Measurements from ENCODE around the gene ZNF689. TPM values are rescaled to one million over a fixed set of nuclear protein-coding genes. Genes with fewer than 3 reads are reported as not detected.
A peak's percentile ranks its signal among the peaks of the same experiment; 100 is the strongest.
"Not testable (repeated sequence)": the region's sequence is repeated elsewhere in the genome, so short reads cannot be mapped to it uniquely, and the experiment has no call there.

The ZNF689 gene
- total RNA-seq, 1 donor from 2014 or later: 10.2 TPM

DNA sequence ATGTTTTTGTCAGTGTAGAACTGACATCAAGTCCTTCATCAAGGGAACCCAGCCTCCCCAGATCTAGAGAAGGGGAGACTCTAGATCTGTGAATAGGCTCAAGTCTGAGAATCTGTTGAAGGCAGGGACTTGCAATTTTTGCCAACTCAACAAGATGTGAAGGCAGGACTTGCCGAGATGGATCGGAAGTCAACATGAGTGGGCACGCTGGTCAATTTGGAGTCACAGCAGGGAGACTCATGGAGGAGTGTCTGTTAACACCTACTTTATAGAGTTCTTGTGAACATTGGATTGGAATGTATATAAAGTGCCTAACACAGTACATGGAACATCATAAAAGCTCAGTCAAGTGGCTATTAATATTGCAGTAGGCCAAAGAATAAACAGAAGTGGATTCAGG, 10.0 kb downstream of the ZNF689 start:
- no peak for DNase-seq (ENCODE audit: low spot score)

DNA sequence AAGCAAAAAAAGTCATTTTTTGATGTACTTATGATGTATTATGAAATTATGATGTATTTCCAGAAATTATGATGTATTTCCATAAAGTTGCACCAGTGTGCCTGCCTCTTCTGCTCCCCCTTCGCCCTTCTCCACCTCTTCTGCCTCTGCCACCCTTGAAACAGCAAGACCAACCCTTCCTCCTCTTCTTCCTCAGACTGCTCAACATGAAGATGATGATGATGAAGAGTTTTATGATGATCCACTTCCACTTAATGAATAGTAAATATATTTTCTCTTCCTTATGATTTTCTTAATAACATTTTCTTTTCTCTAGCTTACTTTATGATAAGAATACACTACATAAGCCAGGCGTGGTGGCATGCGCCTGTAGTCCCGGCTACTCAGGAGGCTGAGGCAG, 17.3 kb downstream of the ZNF689 start:
- no peak for DNase-seq (ENCODE audit: low spot score)

DNA sequence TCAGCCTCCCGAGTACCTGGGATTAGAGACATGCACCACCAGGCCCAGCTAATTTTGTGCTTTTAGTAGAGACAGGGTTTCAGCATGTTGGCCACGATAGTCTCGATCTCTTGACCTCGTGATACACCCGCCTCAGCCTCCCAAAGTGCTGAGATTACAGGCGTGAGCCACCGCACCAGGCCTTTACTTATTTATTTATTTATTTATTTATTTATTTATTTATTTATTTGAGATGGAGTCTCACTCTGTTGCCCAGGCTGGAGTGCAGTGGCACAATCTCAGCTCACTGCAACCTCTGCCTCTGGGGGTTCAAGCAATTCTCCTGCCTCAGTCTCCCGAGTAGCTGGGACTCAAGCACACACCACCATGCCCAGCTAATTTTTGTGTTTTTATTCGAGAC, 19.3 kb downstream of the ZNF689 start:
- DNase-seq (ENCODE audit: low spot score): not testable (repeated sequence)

DNA sequence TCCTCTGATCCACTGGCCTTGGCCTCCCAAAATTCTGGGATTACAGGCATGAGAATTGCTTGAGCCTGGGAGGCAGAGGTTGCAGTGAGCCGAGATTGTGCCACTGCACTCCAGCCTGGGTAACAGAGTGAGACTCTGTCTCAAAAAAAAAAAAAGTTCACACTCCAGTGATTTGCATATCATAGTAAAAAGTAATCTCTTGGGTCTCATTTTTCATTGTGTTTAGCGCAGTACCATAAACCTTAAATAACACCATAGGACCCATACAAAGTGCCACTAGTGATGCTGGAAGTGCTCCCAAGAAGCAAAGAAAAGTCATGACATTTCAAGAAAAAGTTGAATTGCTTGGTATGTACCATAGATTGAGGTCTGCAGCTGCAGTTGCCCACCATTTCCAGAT, 20.6 kb downstream of the ZNF689 start:
- not testable (repeated sequence) for DNase-seq (ENCODE audit: low spot score)

DNA sequence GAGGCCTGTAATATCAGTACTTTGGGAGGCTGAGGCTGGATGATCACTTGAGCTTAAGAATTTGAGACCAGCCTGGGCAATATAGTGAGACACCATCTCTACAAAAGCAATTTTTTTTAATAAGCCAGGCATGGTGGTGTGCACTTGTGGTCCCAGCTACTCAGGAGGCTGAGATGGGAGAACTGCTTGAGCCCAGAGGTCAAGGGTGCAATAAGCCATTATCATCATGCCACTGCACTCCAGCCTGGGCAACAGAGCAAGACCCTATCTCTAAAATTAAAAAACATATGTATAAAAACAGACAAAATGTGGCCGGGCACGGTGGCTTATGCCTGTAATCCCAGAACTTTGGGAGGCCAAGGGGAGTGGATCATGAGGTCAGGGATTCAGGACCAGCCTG, 21.5 kb downstream of the ZNF689 start:
- no peak for DNase-seq (ENCODE audit: low spot score)

DNA sequence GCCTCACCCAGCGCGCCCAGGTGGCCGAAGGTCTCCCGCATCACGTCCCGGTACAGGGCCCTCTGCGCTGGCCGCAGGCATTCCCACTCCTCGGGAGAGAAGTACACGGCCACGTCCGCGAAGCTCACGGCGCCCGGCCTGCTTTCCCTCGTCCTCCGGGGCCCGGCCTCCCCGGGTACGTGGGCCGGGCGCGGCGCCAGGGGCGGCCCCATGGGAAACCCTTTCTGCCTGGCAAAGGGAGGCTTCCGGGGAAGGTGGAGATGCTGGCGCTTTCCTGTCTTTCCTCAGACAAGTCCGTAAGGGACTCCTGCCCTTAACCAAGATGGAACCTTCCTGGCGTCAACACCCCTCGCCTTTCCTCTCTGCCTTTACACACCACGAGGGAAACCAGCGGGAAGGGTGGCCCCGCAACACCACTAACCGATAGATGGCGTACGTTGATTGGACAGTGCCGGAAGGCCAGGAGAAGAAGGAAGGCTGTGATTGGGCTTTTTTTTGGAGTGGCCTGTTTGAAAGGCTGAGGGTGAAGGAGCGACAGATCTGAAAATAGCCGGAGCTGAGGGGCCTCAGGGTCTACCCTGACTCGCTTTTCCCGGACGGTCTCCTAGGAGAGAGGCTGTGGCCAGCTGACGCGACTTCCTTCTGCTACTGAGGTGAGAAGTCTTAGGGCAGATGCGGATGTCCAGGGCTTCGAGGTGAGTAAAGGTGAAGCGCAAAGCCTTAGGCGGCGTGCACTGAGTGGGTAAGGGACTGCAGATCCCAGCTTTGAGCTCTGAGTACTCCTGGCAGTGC, 24.6 kb downstream of the ZNF689 start, which contains the start of gene ZNF785:
ZNF785 (minus strand) TSS at position 298 of the 792 bp plus-strand sequence; CDS start at position 212, 86 bp downstream.
- DNase-seq (ENCODE audit: low spot score): peak; percentile 97

DNA sequence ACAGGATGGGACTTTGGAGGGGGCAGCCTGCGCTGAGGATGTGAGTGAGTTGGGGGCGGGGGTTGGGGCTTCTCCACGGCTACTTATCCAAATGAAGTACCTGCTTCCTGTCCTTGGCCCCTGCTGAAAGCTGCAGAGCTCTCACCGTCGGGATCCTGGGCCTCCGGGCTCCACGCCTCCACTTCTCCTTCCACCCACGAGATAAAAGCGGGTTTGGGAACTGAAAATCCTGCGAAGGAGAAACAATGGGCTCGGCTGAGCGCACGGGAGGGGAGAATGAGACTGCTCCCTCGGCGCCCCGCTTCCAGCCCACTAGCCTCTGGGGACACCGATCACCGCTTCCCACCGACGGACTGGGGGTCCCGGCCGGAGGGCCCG, 25.2 kb downstream of the ZNF689 start:
- DNase-seq (ENCODE audit: low spot score): no peak

DNA sequence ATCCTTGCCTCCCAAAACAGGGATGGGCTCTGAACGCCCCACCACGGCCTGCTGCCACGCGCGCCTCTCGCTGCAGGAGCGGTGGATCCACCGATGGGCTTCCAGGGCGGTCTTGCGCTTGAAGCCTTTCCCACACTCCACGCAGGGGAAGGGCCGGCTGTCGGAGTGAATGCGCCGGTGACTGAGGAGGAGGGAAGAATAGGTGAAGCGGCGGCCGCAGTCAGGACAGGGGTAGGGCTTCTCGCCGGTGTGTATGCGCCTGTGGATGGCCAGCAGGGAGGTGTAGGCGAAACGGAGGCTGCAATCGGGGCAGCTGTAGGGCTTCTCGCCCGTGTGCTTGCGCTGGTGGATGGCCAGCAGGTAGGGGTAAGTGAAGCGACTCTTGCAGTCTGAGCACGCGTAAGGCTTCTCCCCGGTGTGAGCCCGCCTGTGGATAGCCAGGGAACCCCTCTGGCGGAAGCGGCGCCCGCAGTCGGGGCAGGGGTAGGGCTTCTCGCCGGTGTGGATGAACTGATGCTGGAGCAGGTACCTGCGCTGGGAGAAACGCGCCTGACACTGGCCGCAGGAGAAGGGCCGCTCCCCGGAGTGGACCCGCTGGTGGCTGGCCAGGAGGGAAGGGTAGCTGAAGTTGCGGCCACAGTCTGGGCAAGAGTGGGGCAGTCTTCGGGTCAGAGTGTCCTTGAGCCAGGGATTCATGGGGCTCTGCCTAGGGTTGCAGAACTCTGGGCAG, 27.4 kb downstream of the ZNF689 start:
- DNase-seq (ENCODE audit: low spot score): no peak

DNA sequence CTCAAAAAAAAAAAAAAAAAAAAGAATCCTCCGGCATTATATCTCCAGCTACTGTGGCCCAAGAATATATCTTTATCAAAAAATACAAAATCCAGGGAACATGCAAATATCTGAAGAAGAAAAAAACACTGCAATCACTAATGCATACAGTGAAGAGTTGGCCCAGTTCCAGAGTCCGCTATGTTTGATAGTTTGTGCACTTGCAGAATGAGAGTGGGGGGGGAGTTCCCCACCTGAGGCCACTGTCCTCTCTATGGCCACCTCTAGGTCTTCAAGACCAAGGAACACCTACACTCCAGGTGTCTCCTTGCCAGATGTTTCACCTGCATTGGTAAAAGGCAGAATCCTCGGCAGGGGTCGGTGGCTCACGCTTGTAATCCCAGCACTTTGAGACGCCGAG, 28.7 kb downstream of the ZNF689 start:
- no peak for DNase-seq (ENCODE audit: low spot score)

DNA sequence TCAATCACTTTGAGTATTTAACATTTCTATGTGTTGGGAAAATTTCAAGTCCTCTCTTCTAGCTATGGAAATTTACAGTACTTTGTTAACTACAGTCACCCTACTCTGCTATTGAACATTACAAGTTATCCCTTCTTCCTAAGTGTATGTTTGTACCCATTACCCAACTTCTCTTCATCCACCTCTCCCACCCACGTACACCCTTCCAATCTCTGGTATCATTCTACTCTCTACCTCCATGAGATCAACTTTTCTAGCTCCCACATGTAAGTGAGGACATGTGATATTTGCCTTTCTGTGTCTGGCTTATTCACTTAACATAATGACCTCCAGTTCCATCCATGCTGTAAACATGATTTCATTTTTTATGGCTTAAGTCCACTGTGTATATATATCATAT, 35.5 kb downstream of the ZNF689 start:
- DNase-seq (ENCODE audit: low spot score): no peak

DNA sequence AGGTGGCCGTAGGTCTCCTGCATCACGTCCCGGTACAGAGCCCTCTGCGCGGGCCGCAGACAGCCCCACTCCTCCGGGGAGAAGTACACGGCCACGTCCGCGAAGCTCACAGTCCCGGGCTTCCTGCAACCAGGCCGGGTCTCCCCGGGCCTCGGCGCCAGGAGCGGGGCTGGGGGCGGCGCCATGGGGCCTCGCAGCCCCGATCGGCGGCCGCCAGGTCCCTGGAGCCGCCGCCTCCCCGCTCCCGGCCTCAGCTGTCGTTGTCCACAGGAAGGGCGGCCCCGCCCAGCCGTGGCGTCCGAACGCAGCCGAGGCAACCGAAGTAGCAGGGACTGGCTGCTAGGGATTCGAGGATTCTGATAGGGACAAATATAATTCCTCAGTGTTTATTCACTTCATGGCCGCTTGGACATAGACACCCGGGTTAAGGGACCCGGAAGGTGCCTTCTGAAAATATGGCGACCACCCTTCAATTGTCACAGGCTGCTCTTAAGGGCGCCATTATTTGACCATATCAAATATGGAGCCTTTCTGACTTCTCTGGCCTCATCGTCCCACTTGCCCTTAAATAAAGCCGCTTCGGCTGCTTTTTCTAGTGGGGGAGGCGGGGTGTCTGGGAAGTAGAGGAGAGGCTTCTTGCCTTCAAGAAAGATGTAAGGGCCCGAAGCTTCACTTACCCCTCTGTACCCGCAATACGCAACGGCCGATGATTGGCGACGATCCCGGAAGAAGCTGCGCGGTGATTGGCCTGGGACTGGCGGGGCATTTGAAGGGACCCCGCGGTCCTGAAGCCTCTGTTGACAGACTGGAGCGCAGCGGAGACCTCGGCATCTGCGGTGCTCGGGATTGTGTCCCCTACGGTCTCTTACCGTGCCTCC, 38.5 kb downstream of the ZNF689 start, which contains the start of gene ZNF688:
ZNF688 (minus strand) TSS at position 270 of the 878 bp plus-strand sequence; CDS start at position 185, 85 bp downstream.
- DNase-seq (ENCODE audit: low spot score): peak; percentile 97

DNA sequence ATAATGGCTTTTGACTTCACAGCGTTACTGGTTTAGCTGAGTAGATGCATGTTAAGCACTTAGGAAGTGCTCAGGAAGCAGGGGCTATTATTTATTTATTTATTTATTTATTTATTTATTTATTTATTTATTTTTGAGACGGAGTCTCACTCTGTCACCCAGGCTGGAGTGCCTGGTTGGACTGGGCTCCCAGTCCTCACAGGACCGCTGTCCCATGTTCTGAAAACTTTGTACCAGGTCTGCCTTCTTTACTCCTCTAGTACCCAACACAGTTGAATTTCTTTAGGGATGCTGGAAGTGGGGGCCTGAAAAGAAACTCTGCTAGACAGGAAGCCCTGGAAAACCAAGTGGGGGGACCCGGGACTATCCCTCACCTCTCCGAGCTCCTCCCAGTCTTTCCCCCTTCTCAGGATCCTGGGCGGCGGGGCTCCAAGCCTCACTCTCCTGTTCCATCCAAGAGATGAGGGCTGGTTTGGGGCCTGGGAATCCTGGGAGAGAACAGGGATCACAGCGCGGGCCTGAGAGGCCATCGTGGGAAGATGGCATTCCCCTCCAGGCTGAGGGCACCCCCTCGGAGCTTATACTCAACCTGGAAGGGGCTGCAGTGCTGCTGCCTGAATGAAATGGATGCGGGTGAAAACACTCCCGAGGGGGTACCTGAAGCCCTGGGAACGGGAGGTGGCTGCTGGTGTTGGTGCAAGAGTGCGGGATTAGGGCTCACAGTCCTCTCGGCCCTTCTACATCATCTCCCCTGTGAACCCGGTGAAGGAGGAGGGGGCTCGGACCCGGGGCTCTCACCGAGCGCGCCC, 39.3 kb downstream of the ZNF689 start:
- no peak for DNase-seq (ENCODE audit: low spot score)

DNA sequence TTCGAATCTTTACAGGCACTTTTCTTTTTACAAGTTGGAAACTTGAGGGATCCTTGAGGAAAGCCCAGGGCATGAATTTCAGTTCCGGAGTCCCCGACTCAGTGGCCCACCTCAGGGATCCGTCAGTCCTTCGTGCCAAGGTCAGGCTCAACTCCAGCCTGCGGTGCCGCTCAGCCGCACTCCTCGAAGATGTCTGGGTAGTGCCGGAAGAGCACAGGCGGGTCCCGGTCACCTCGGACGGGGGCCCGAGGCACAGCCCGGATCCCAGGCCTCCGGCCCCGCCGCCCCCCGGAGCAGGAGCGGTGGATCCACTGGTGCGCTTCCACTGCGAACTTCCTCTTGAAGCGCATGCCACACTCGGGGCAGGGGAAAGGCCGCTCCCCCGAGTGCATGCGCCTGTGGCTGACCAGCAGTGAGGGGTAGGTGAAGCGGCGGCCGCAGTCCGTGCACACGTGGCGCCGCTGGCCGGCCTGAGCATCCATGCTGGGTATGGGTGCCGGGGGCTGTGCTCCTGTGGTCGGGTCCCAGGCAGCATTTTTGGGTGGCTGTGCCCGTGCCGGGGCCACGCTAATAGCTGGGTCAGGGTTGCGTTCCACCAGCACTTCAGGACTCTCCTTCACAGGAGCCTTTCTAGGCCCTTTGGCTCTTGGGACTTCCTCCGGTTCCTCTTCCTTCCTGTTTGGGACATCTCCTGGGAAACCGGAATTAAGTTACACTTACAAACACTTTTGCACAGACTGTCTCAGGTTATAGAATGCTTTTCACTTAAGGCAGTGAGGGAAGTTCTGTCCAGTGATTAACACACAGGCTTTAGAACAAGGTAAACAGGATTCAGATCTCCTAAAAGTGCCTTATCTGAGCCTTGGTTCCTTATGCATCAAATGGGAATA, 40.2 kb downstream of the ZNF689 start:
- no peak for DNase-seq (ENCODE audit: low spot score)

DNA sequence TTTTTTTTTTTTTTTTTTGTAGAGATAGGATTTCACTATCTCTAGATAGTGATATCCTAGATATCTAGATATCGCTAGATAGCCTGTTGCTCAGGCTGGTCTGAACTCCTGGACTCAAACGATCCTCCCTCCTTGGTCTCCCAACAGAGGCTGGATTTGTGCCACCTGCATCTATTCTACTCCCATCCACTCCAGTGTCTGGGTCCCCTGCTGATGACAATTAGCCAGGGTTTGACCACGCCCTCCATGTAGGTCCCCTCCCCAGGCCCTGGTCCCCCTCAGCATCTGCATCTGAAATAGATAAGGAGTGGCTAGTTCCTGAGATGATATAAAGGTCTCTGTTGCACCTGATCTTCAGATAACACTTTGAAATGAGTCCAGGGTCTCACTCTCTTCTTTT, 40.9 kb downstream of the ZNF689 start:
- DNase-seq (ENCODE audit: low spot score): no peak

DNA sequence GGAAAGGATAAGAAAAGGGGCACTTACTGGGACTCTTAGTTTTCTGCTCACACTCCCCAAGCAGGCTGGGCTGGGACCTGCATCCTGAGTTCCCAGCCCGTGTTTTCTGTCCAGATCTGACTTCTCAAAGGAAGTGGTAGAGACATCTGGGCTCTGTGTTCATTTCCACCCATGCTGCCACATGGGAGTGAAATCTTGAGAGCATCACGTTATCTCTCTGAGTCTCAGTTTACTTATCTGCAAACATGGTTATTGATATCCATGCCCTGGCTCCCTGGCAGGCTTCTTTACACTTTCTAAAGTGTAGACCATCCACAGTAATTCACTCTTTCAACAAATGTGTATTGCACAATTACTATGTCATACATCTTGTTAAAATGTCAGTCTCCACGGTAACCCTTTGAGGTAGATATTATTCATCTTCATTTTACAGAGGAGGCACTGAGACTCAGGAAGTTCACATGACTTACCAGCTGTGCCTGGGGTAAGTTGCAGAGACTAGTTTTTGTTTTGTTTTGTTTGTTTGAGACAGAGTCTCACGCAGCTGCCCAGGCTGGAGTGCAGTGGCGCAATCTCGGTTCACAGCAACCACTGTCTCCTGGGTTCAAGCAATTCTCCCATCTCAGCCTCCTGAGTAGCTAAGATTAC, 42.1 kb downstream of the ZNF689 start:
- DNase-seq (ENCODE audit: low spot score): no peak

DNA sequence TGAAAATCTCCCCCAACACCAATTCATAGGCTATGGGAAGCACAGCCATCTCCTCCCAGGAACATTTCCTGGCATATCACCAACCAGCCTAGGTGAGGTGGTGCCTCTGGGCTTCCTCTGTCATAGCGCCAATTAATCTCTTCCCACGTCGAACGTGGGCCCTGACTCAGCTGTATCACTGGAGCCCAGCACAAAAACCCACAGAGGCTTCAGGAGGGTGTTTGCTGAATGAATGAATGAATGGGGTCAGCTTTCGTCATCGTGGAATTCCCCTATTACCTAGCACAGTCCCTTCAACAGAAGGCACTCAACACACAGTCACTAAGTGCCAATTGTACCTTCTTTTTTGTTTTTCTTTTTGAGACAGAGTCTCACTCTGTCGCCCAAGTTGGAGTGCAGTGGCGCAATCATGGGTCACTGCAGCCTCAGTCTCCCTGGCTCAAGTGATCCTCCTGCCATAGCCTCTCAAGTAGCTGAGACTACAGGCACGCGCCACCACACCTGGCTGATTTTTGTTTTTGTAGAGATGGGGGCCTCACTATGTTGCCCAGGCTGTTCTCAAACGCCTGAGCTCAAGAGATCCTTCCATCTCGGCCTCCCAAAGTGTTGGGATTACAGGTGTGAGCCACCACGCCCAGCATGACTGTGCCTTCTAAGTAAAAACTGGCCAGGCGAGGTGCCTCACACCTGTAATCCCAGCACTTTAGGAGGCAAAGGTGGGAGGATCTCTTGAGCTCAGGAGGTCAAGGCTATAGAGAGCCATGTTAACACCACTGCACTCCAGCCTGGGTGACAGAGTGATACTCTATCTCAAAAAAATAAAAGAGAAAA, 42.8 kb downstream of the ZNF689 start:
- DNase-seq (ENCODE audit: low spot score): no peak

DNA sequence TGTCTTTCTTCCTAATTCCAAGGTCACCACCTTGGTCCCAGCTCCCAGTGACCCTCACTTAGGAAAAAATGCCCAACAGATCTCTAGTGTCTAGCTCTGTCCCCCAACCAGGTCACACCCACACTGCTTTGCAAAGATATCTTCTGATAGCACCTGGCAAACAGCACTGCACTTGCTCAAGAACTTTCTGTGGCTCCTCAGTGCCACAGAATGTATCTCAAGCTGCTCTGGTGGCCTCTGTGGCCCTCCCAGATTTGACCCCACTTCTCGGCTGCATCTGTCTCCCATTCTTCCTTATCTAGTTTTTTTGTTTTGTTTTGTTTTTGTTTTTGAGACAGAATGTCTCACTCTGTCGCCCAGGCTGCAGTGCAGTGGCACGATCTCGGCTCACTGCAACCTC, 43.7 kb downstream of the ZNF689 start:
- no peak for DNase-seq (ENCODE audit: low spot score)

DNA sequence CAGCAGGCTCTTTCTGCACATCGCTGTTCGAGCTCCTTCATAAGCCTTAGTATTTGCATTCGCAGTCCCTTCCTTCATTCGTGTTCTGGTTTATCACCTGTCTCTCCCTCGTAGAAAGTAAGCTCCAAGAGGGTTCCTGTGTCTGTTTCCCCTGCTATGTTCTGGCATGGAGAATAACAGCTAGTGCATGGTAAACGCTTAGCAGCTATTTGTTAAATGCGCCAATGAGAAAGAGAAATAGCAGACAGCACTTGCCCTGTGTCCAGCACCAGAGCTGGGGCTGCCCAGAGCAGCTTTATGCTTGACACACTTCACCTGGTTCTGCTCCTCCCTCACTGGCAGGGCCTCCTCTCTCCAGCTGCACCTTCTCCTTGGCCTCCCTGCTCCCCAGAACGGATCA, 44.2 kb downstream of the ZNF689 start:
- DNase-seq (ENCODE audit: low spot score): no peak

DNA sequence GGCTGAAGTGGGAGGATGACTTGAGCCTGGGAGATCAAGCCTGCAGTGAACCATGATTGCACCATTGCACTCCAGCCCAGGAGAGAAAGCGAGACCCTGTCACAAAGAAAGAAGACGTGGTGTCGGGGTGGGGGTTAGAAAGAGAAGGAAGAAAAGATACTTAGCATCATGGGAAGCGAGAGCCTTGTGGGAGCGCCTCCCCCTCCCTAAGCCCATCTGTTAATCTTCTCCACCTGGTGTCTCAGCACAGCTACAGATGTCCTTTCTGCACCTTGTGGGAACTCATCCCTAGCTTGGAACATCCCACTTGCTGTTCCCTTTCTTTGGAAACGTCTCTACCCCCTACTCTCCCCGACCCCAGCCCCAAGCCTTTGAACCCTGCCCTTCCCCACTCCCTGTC, 44.7 kb downstream of the ZNF689 start:
- DNase-seq (ENCODE audit: low spot score): no peak
